Measurements from ENCODE around the gene CDH23. TPM values are rescaled to one million over a fixed set of nuclear protein-coding genes. Genes with fewer than 3 reads are reported as not detected.

CDH23 gene
- polyA plus RNA-seq, 1 donor (not counting 4 experiments of a cell fraction or from before 2014, with no cell fraction given) = 0.01 TPM

DNA sequence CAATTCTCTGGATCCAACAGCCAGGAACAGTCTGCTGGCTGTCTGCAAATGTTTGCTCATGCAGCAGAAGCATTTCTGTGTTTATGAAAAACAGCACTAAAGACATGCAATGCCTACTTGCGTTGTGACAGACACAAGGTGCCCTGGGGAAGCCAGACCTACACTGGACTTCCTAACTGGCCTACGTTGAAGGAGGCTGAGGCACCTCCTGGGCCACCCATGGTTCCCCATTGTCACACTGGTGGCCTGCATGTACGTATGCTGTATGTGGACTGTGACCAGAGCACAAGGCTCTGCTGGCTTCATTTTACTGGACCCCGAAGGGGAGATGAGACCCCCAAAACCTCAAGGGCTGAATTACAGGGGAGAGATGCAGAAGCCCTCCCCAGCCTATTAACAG lies 426.6 kb downstream of the CDH23 start:
- H3K4me3 ChIP-seq (ENCODE audit: control insufficient read depth in 2 of 3, extremely low read depth in 1 of 3, insufficient read depth in 2 of 3, low read depth in 1 of 3, low read length in 3 of 3) = no peak overlapping the region
- H3K79me2 ChIP-seq (ENCODE audit: control insufficient read depth, insufficient read depth, low read length) = no peaks in the 10 kb centered on the region
- H3K27me3 ChIP-seq (ENCODE audit: control insufficient read depth, extremely low read depth, insufficient read depth, low read length) = no peaks in the 10 kb centered on the region
- H2AFZ ChIP-seq (ENCODE audit: control insufficient read depth, low read length) = no peak overlapping the region
- H3K36me3 ChIP-seq (ENCODE audit: control insufficient read depth in 2 of 2, extremely low read depth in 1 of 2, insufficient read depth in 2 of 2, low read length in 2 of 2) = peaks cover 66 to 78% of the 10 kb centered on the region in 2 experiments
- FAIRE-seq = no peak
- H3K27ac ChIP-seq (ENCODE audit: control insufficient read depth, insufficient read depth, low read length) = no peak overlapping the region
- dilution Hi-C loops (cut with MboI; ENCODE audit: extremely low pct_ligation_motif_present, low sequenced_read_pairs) = no loop called here
- no peaks in the 10 kb centered on the region for H3K4me1 ChIP-seq (ENCODE audit: control insufficient read depth, extremely low read depth, insufficient read depth, low read length)
- DNase-seq (ENCODE audit: low read depth, low spot score) = no peak
- no peaks in the 10 kb centered on the region for H3K9me1 ChIP-seq (ENCODE audit: control insufficient read depth, extremely low read depth, insufficient read depth, low read length)
- no peak for TF ChIP-seq EZH2 (IDR thresholded peaks at IDR 0.05; ENCODE audit: low read length)
- TF ChIP-seq CTCF (optimal IDR thresholded peaks at IDR 0.05 in 1 of 3, IDR thresholded peaks at IDR 0.05 in 1 of 3, conservative IDR thresholded peaks at IDR 0.05 in 1 of 3; ENCODE audit: extremely low read depth in 1 of 3, insufficient read depth in 2 of 3, low read length in 3 of 3) = no peak
- H3K9me3 ChIP-seq (ENCODE audit: control insufficient read depth, low read depth, low read length) = no peaks in the 10 kb centered on the region
- no peak overlapping the region for H3K9ac ChIP-seq (ENCODE audit: control insufficient read depth, extremely low read depth, insufficient read depth, low read length)
- H4K20me1 ChIP-seq (ENCODE audit: control insufficient read depth, extremely low read depth, insufficient read depth, low read length) = peaks cover 2% of the 10 kb centered on the region
- H3K4me2 ChIP-seq (ENCODE audit: control insufficient read depth, extremely low read depth, insufficient read depth, low read depth, low read length) = no peak overlapping the region

DNA sequence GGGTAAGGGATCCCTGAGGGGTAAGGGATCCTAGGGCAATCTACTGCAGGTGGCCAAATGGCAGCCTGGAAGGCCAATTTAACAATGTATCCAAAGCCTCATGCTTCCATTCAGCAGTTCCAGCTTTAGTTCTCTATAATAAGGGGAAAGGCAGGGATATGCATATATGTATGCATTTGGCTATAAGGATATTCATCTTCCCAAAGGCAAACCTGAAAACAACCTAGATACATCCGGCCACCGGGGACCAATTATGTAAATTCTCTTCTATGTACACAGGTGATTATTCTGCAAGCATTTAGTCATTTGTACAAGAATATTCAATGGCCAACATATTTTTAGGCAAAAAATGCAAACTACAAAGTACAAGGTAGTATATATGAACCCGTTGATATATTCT lies 427.6 kb downstream of the CDH23 start:
- H3K4me1 ChIP-seq (ENCODE audit: control insufficient read depth, extremely low read depth, insufficient read depth, low read length) = no peaks in the 10 kb centered on the region
- TF ChIP-seq CTCF (optimal IDR thresholded peaks at IDR 0.05 in 1 of 3, IDR thresholded peaks at IDR 0.05 in 1 of 3, conservative IDR thresholded peaks at IDR 0.05 in 1 of 3; ENCODE audit: extremely low read depth in 1 of 3, insufficient read depth in 2 of 3, low read length in 3 of 3) (no peak), EZH2 (IDR thresholded peaks at IDR 0.05; ENCODE audit: low read length) (no peak)
- H3K9ac ChIP-seq (ENCODE audit: control insufficient read depth, extremely low read depth, insufficient read depth, low read length) = no peak overlapping the region
- H3K9me3 ChIP-seq (ENCODE audit: control insufficient read depth, low read depth, low read length) = no peaks in the 10 kb centered on the region
- H4K20me1 ChIP-seq (ENCODE audit: control insufficient read depth, extremely low read depth, insufficient read depth, low read length) = peaks cover 2% of the 10 kb centered on the region
- H3K27me3 ChIP-seq (ENCODE audit: control insufficient read depth, extremely low read depth, insufficient read depth, low read length) = no peaks in the 10 kb centered on the region
- peaks cover 66 to 74% of the 10 kb centered on the region in 2 experiments for H3K36me3 ChIP-seq (ENCODE audit: control insufficient read depth in 2 of 2, extremely low read depth in 1 of 2, insufficient read depth in 2 of 2, low read length in 2 of 2)
- no peak overlapping the region for H3K4me2 ChIP-seq (ENCODE audit: control insufficient read depth, extremely low read depth, insufficient read depth, low read depth, low read length)
- H2AFZ ChIP-seq (ENCODE audit: control insufficient read depth, low read length) = no peak overlapping the region
- FAIRE-seq (no peak), DNase-seq (ENCODE audit: low read depth, low spot score) (no peak)
- H3K4me3 ChIP-seq (ENCODE audit: control insufficient read depth in 2 of 3, extremely low read depth in 1 of 3, insufficient read depth in 2 of 3, low read depth in 1 of 3, low read length in 3 of 3) = no peak overlapping the region
- H3K9me1 ChIP-seq (ENCODE audit: control insufficient read depth, extremely low read depth, insufficient read depth, low read length) = no peaks in the 10 kb centered on the region
- dilution Hi-C loops (cut with MboI; ENCODE audit: extremely low pct_ligation_motif_present, low sequenced_read_pairs) = no loop called here
- H3K27ac ChIP-seq (ENCODE audit: control insufficient read depth, insufficient read depth, low read length) = no peak overlapping the region
- no peaks in the 10 kb centered on the region for H3K79me2 ChIP-seq (ENCODE audit: control insufficient read depth, insufficient read depth, low read length)
